Neuron (in vitro differentiated cells): Measurements from ENCODE around the gene COL27A1.

Experiments
- H2AFZ ChIP-seq: one replicate; pipeline ENCODE4 v1.6.1; 2013; ENCODE audit warnings: low read depth, mild to moderate bottlenecking, inconsistent platforms, low read length, moderate library complexity
- H3K27me3 ChIP-seq: one replicate; pipeline ENCODE4 v1.6.1; 2013; ENCODE audit warnings: low read length; ENCODE audit not compliant: insufficient read depth
- H3K36me3 ChIP-seq: one replicate; pipeline ENCODE4 v1.6.1; 2013; ENCODE audit warnings: low read length; ENCODE audit not compliant: insufficient read depth
- H3K4me1 ChIP-seq: one replicate; pipeline ENCODE4 v1.6.1; 2013; ENCODE audit warnings: low read length; ENCODE audit not compliant: insufficient read depth
- H3K4me3 ChIP-seq: 2 replicates; pipeline ENCODE4 v1.5.1; 2013; ENCODE audit warnings: mild to moderate bottlenecking, low read length, moderate library complexity
- H3K9me3 ChIP-seq: one replicate; pipeline ENCODE4 v1.6.1; 2013; ENCODE audit warnings: low read length

Gene COL27A1

DNA sequence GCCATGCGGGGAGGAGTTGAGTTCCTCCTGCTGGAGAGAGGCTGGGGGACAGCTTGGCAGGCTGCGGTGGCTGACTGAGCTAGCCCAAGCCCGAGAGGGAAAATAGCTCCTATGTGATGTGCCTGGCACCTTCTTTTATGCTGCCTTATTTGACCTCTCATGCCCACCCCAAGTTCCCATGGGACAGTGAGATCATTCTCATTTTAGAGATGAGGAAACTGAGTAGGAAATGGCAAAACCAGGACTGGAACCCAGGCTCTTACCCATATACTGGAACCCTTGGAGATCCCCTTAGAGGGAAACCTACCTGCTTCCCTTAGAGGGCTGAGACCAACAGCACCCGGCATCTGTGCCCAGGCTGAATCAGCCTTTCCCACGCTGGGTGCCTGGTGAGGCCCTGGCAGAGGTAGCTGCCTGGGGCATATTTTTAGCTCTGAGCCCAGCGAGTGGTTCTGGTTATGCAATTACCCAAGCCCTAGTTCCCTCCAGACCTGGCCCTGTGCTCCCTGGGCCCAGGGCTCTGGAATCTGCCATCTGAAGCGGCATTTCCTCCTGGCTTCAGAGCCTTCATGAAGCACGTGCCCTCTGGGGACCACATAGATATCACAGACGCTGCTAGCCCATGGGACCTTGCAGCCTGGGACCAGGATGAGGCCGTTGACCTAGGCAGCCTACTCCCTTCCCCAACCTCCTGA lies 23.6 kb downstream of the COL27A1 start:
- peaks cover 13% of the 10 kb centered on the region for H3K4me1 ChIP-seq
- no peak overlapping the region for H3K4me3 ChIP-seq
- H2AFZ ChIP-seq, result no peak overlapping the region
- H3K9me3 ChIP-seq, result no peaks in the 10 kb centered on the region
- no peaks in the 10 kb centered on the region for H3K36me3 ChIP-seq
- H3K27me3 ChIP-seq, result no peaks in the 10 kb centered on the region

DNA sequence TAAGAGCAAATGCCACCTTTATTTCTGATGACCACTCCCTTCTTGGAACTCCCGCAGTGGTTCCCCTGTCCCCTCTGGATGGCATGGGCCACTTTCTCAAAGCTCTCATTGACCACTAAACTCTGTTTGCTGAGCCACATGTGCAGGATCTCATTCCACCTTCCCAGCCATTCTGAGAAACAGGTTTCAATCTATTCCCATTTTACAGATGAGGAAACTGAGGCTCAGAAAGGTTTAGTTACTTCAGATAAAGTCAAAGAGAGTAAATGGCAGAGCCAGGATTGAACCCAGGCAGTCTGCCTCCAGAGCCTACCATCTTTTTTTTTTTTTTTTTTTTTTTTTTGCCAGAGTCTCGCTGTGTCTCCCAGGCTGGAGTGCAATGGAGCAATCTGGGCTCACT lies 24.2 kb downstream of the COL27A1 start:
- no peak overlapping the region for H2AFZ ChIP-seq
- peaks cover 13% of the 10 kb centered on the region for H3K4me1 ChIP-seq
- H3K27me3 ChIP-seq, result no peaks in the 10 kb centered on the region
- H3K36me3 ChIP-seq, result no peaks in the 10 kb centered on the region
- H3K9me3 ChIP-seq, result no peaks in the 10 kb centered on the region
- H3K4me3 ChIP-seq, result no peak overlapping the region

DNA sequence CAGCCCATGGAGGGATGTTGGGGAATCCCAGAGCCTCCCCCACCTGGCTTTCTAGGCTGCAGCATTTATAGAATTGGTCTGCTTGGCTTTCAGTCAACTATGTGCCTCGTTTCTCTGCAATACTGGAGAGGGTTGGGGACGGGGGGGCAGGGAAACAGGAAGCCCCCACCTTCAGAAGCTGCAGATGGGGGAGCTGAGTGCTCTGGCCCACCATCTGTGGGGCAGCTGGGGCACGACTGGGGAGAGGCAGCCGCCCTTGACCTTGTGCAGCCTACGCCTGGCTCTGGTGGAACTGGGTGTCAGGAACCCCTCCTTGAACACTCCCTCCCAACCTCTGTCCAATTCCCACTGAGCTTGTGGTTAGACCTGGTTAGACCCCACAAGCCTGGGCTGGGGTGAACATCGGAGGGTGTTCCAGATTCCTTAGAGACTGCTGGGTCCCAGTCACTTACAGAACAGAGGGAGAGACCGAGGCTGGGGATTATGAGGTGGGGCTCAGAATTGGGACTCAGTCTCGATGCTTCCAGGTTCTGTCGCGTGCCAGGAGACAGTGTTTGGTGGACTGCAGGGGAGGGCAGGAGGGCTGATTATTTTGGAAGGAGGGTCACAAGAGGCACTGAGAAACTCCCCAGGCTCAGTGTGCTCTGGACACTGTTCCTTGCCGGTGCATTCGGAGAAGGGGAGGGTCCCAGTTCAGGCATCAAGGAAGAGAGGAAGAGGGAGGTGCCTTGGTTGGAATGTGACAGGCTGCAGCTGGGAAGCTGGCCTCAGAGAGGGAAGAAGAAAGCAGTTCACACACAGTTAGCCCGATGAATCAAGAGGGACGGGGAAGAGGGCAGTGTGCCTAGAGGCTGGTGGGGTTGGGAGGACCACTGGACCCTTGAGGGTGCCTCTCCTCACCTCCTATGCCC lies 25.6 kb downstream of the COL27A1 start:
- H3K27me3 ChIP-seq, result no peaks in the 10 kb centered on the region
- no peak overlapping the region for H2AFZ ChIP-seq
- H3K36me3 ChIP-seq, result no peaks in the 10 kb centered on the region
- H3K9me3 ChIP-seq, result no peaks in the 10 kb centered on the region
- H3K4me3 ChIP-seq, result no peak overlapping the region
- peaks cover 13% of the 10 kb centered on the region for H3K4me1 ChIP-seq

DNA sequence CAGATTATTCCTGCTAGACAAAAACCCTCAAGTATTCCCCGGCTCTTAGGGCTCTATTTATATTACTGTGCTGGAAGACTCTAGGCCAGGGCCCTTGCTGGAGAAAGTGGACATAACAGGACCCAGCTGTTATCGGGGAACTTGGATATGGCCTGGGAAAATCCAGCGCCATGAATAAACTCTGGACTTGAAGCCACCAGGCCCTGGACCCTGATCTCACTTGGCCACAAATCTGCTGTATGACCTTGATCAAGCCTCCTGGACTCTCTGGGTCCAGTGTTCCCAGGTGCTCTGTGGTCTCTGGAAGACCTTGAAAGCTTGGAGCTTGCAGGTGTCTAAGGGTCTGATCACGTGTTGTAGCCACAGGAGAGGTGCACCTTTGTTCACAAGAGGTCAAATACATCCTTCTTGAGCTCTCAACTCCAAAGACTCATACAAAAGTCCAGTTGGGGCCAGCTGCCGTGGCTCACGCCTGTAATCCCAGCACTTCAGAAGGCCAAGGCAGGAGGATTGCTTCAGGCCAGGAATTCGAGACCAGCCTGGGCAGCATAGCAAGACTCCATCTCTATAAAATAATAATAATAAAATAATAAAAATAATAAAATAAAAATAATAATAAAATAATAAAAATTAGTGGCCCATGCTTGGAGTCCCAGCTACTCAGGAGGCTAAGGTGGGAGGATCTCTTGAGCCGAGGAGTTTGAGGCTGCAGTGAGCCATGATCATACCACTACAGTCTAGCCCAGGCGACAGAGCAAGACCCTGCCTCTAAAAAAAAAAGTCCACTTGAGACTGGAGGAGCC lies 26.5 kb downstream of the COL27A1 start:
- Histone ChIP-seq H3K4me3 (no peak overlapping the region), H3K4me1 (peaks cover 11% of the 10 kb centered on the region), H3K27me3 (no peaks in the 10 kb centered on the region), H2AFZ (no peak overlapping the region), H3K9me3 (no peaks in the 10 kb centered on the region), H3K36me3 (no peaks in the 10 kb centered on the region)

DNA sequence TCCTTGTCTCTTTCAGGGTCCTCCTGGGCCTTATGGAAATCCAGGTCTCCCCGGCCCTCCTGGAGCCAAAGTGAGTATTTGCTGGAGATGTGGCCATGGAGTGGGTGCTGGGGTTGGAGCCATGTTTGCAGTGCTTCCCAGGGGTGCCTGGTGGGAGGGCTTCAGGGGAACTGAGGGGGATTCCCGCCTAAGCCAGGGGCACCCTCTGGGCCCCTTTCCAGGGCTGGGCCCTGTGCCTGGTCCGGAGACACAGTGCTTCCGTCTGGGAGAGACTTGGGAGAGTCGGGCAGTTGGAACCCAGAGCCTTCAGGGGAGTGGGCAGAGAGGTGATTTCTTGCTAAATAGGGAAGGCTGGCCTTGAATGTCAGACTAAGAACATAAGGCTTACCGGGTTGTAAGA lies 27.7 kb downstream of the COL27A1 start:
- Histone ChIP-seq H3K4me1 (peaks cover 11% of the 10 kb centered on the region), H3K27me3 (no peaks in the 10 kb centered on the region), H3K9me3 (no peaks in the 10 kb centered on the region), H3K36me3 (no peaks in the 10 kb centered on the region), H3K4me3 (no peak overlapping the region), H2AFZ (no peak overlapping the region)

DNA sequence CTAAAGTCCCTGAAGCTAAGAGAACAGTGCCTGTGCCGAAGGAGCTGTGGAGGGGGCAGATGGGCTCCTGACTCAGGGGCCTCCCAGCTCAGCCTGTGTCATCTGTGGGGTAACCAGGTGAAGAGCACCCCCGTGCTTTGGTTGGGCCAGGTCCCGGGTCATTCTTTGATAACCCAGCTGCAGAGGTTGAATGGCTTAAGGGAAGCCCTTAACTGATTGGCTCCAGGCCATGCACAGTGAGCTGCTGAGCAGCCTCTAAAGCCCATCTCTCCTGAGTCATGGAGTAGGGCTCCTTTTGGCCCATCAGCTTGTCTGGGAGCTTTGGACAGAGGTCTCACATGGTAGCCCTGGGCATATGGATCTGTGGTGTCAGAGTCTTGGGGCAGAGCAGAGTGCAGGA lies 28.7 kb downstream of the COL27A1 start:
- no peaks in the 10 kb centered on the region for H3K36me3 ChIP-seq

DNA sequence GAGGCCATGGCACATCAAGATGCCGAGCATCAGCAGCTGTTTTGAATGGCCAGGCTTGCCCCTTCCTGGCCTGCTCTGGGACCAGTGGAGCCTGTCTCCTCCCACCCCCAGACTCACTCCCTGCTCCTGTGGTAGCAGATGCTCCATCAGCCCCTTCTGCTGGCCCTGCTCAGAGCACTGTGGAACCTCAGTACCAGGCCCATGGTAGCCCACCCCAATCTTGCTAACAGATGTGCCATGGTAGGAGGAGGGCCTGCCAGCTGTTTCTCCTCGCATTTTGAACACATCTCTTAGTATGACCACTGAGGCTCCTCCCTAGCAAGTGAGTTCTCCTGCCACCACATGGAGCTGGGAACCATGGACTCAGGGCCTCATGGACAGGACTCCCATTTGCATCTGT lies 29.5 kb downstream of the COL27A1 start:
- H2AFZ ChIP-seq, result no peak overlapping the region
- no peaks in the 10 kb centered on the region for H3K9me3 ChIP-seq
- H3K27me3 ChIP-seq, result no peaks in the 10 kb centered on the region
- H3K4me1 ChIP-seq, result peaks cover 11% of the 10 kb centered on the region
- no peaks in the 10 kb centered on the region for H3K36me3 ChIP-seq
- no peak overlapping the region for H3K4me3 ChIP-seq

More for the DNA sequence above, 28.7 kb downstream of the COL27A1 start:
- Histone ChIP-seq H3K4me1 (peaks cover 11% of the 10 kb centered on the region), H3K27me3 (no peaks in the 10 kb centered on the region), H2AFZ (no peak overlapping the region), H3K9me3 (no peaks in the 10 kb centered on the region), H3K4me3 (no peak overlapping the region)

DNA sequence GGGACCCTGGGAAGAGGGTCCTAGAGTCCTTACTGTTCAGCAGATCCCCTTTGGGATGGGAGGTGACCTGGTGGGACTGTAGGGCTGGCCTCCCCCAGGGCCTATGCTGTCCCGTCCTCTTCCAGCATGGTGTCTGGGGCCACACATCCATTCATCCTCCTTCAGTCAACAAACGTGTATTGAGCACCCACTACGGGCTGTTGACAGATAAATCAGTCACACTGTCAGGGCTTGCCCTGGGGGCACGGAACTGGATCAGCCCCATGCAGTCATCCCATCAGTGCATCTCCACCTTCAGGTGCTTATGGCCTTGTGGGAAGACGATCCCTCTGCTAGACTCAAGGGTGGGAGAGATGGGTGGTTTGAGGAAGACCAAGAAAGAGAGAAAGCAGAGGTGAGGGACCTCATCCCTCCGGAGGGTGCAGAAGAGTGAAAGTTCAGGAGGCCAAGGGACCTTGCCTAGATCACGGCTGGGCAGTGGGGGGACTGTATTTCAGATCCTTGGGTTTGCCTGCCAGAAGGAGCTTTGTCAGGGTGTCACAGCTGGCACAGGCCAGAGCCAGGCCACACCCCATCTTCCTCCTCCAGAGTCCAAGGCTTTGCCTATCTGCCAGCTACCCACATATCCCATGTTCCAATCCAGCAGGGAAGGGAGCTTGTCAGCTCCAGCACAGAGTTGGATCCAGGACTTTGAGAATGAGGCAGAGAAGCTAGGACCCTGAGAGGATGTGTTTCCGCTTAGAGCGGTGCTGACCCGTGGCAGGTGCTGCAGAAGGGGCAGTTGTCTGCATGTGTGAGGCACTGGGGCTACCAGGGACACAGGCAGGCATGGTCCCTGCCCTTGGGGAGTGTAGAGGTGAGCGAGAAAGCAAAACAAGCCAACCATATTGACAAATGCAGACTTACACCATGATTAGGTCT lies 30.5 kb downstream of the COL27A1 start:
- Histone ChIP-seq H3K27me3 (no peaks in the 10 kb centered on the region), H2AFZ (no peak overlapping the region), H3K36me3 (no peaks in the 10 kb centered on the region), H3K4me1 (peaks cover 9% of the 10 kb centered on the region), H3K9me3 (no peaks in the 10 kb centered on the region), H3K4me3 (no peak overlapping the region)

DNA sequence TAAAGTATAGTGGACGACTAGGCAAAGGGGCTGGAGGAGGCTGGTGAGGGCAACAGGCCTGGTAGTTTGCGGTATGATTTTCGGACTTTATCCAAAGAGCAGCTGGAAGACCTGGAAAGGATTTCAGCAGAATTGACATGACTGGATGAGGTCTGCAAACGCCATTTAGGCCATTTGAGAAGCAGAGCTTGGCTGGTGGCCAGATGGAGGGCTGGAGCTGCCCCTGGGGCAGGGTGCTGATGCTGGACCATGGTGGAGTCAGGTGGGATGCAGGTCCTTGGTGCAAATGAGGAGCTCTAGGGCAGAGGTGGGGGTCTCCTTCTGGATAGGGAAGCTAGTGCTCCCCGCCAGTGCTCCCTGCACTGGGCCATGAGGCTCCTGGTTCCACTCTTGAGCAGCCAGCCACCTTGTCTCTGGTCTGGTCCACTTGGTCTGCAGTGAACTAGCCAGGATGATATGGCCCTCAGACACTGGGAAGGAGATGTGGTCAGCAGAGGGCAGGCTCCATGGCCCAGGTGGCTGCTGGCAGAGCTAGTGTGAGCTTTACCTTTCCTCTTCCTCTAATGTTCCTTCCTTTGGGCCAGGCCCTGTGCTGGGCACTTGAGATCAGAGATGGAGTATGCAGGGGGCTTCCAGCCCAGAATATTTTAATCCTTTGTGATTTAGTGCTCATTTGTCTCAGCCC lies 31.4 kb downstream of the COL27A1 start:
- Histone ChIP-seq H3K36me3 (no peaks in the 10 kb centered on the region), H3K27me3 (no peaks in the 10 kb centered on the region), H3K4me1 (no peaks in the 10 kb centered on the region), H2AFZ (no peak overlapping the region), H3K4me3 (no peak overlapping the region), H3K9me3 (peaks cover 2% of the 10 kb centered on the region)

DNA sequence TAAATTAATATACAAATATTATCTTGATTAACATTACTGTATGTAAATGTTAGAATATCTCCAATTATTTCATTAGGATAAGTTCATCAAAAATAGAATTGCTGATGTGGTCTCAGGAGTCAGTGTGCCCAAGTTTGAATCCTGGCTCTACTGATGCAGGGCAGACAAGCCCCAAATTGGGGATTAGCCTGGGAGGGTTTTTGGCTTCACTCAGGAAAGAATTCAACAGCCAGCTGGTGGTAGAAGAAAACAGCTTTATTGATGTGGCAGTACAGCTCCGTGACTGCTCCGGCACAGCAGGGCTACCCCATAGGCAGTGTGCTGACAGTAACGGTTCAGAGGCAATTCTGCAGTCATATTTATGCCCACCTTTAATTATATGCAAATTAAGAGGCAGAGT lies 32.5 kb downstream of the COL27A1 start:
- no peak overlapping the region for H2AFZ ChIP-seq
- H3K4me1 ChIP-seq, result no peaks in the 10 kb centered on the region
- no peaks in the 10 kb centered on the region for H3K27me3 ChIP-seq
- H3K36me3 ChIP-seq, result no peaks in the 10 kb centered on the region
- no peak overlapping the region for H3K4me3 ChIP-seq
- H3K9me3 ChIP-seq, result peaks cover 2% of the 10 kb centered on the region

DNA sequence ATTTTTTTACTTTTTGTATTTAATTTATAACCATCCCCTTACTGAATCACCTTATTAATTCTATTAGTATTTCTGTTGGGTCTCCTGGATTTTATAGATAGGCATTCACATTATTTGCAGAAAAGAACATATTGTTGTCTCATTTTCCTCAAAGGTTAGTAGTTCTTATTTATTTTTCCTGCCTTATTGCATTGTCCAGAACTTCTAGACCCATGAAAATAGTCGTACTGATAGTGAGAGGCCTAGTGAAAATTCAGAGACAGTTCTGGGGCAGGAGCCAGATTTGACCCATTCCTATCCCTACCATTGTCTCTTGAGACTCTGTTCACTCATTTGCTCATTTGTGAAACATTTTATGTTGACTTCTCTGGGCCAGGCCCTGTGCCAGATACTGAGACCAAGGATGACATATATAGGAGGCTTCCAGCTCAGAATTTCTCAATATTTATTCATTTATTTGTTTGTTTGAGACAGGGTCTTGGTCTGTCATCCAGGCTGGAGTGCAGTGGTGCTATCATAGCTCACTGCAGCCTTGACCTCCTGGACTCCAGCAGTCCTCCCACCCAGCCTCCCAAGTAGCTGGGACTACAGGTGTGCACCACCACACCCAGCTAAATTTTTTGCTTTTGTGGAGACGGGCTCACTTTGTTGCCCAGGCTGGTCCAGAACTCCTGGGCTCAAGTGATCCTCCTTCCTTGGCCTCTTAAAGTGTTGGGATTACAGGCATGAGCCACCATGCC lies 34.7 kb downstream of the COL27A1 start:
- Histone ChIP-seq H3K36me3 (no peaks in the 10 kb centered on the region), H2AFZ (no peak overlapping the region), H3K4me3 (no peak overlapping the region), H3K9me3 (peaks cover 2% of the 10 kb centered on the region), H3K27me3 (no peaks in the 10 kb centered on the region), H3K4me1 (no peaks in the 10 kb centered on the region)
